NCI-H748 (cell line): ENCODE results near the gene CDK19.
A peak's percentile ranks its signal among the peaks of the same experiment; 100 is the strongest.

Experiments used
- DNase-seq: peaks from one replicate; lab custom pipeline; 2025; ENCODE audit not compliant: unreplicated experiment; lab: John Stamatoyannopoulos, UW

CDK19 gene

GRCh38 chr6:110662490-110663211, 152.6 kb downstream of the CDK19 start:
- no peak for DNase-seq

DNA sequence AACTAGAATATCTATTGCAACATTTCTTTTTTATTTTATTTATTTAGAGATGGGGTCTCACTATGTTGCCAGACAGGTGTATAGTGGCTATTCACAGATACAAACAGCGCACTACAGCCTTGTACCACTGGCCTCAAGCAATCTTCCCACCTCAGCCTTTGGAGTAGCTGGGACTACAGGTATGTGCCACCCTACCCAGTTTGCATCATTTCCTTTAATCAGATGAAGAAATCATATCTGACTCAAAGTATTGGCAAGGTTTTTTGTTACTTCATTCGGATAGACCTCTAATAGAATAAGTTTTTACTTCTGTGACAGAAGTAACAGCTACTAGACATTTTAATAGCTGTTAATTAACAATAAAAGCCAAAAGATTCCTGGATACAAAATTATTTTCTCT, 153.9 kb downstream of the CDK19 start:
- DNase-seq, result no peak

DNA sequence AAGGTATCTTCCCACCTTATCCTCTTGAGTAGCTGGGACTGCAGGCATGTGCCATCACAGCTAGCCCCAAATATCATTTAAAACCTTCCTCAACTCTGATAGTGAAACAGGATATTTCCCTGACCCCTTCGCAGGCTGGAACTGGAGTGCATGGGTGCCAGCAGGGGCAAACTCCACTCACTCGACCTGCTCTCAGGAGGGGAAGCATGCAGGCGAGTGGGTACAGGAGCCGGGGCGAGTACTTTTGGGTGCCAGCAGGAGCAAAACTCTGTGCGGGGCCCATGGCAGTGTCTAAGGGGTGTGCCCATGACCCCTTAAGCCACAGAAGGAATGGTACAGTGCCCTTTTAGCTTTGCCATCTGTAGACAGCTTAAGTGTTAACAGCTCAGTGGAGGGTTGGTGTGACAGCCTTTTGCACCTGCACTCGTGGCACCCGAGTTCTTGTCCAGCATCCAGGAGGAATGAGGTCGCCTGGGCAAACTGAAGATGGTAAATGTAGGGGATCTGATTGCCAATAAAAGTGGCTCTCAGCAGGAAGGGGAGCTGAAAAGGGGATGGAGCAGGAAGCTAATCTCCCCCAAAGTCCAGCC, 155.1 kb downstream of the CDK19 start:
- no peak for DNase-seq

GRCh38 chr6:110658631-110659211, 156.5 kb downstream of the CDK19 start:
- no peak for DNase-seq

DNA sequence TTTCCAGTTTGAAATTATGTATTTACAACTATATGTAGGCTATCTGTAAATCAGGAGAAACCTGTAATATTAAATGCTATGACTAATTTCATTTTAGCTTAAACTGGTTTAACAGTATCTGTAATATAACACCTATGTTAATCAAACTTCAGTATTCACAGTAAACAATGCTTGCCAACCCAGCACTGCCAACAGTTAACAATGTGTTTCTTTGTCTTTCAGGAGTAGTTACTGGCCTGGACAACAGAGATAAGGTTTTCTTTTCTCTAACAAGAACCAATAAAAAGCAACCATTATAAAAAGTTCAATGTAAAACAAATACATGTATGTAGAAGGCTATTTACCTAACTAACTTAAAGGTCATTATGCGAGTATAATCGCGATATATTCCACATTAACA, 158.8 kb downstream of the CDK19 start:
- DNase-seq, result peak; percentile 87

DNA sequence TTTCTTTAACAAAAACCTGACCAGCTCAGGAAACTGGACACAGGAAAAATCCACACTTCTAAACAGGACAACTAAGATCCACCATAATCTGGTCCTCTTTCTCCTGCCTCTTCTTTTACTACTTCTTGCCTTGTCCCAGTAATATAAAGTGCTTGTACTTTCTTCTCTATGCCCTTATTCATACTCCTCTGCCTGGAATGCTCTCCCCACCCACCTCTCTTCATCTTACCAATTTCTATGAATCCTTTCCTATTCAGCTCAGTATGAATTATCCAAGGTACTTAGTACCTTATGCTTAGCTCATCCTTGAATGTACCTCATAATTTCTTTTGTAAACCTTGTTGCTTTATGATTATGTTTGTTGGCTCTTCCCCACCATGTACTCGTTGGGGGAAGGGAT, 159.4 kb downstream of the CDK19 start:
- peak; percentile 62 for DNase-seq

DNA sequence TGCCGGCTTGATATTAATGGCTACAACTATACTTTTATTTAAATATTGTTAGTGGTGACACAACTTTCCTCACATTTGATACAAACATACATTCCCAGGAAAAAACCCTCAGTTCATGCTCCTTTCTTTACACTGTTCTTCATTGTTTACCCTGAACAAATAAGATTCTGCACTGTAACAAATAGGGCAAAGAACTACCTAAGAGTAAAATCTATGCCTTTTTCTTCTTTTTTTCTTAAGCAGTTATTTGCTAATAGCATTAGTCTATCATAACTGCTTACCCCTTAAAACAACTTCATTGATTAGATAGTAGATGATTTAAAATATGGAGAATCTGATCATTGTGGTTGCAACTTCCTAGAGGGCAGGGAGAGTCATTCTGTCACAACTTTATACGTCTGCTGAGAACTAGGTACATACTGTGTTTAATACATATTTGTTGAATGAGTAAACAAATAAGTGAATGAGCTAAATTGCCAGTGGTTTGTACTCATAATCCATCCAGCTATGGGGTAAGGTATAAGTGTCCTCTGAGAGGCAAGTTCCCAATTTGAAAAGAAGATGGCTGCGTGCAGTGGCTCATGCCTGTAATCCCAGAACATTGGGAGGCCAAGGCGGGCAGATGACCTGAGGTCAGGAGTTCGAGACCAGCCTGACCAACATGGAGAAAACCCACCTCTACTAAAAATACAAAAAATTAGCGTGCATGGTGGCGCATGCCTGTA, 161.0 kb downstream of the CDK19 start:
- peak; percentile 55 for DNase-seq

DNA sequence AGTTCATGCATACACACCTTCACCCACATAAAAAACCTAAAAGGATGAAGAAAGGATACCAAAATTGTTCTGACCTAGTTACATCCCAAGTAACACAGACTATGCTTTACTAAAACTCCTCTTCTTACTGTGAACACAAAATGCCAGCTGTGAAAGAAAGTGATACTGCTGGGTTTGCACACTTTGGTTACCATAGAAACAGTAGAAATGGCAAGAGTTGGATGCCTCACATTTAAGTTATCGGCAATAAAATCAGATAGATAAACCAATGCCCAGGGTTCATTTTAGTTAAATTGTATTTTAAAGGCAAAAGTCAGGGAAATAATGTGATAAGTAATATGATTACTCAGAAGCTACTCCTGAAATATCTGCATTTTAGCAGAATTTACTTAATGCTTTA, 161.9 kb downstream of the CDK19 start:
- peak; percentile 80 for DNase-seq

- no peak for DNase-seq
Observed at GRCh38 chr6:110652520-110652919, 162.7 kb downstream of the CDK19 start.

DNA sequence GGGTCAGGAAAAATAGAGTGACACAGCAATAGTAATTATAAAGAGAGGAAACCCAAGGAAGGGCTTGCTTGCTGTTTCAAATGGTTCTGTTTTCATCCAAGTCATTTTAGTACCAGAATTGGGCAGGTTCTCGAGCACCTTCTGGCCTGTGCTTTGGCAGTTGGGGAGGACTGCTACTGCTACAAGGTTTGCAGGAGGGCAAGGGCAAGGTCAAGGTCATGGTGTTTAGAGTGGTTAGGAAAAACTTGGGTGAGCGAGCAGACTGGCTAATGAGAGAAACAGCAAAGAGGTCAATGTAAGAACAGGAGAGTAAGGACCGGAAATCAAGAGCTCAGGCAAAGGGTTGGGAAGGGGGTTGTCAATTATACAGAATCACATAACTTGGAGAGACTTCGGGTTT, 164.5 kb downstream of the CDK19 start:
- no peak for DNase-seq

DNA sequence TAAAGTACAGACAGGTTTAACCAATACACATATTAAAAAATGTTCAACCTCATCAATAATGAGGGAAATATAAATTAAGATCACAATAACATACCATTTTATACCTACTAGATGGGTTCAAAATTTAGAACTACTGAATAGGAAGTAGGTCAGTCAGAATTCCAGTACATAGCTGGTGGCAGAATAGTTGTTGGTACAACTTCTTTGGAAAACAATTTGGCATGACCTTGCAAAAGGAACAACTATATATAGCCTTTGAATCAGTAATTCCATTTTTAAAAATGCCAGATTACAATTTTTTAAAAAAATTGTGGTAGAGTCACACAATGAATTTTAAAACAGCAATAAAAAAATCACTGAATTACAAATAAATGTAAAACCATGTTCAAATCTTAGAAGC, 165.6 kb downstream of the CDK19 start:
- DNase-seq, result no peak

DNA sequence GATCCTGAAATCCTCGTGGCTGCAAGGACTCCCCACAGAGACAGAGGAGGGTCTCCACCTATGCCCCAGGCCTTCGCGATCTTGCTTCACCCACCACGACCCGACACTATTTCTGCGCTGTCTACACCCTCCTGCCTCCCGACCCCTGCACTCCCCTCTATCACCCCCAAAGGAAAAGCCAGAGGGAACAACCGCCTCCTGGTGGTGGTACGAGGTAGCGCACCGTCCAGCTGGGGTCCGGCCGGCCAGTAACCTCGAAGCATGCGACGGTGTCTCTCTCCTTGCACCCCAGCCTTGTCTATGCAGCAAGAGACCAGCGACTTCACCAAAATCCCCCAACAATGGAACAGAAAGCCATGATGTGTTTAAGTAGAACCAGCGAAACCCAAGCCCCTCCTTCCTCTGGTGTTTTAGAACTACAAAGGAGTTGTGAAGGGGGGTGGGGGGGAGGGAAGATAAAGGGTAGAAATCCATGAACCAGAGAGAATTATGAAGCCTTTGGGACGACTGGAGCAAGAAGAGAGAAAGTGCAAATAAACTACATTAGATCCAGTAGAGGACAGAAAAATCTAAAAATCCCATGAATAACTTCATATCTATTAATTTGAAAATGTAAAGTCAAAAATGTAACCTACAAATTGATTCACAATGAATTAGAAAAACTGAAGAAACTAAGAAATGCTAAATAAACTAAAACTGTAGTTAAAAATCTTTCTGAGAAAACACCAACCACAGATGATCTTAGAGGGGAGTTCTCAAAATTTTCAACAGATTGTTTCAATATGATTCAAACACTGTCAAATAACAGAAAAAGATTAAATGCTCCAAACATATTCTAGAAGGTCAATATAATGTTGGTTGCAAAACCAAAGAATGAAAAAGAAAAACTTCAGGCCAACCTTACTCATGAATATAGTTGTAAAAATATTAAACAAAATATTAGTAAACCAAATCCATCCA, 168.0 kb downstream of the CDK19 start:
- no peak for DNase-seq

DNA sequence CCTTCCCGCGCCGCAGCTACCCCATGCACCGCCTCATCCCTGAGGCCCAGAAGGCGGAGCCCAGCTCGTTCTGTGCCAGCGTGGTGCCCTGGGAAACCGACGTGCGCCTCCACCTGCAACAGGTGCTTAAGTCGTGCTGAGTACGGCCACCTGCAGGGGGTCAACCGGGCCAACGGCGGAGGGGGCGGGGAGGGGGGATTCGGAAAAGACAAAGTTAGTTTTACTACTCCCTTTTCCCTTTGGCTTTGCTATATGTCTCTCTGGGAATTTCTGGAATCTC, 168.9 kb downstream of the CDK19 start:
- no peak for DNase-seq

GRCh38 chr6:110645685-110646418, 169.4 kb downstream of the CDK19 start:
- DNase-seq, result no peak

DNA sequence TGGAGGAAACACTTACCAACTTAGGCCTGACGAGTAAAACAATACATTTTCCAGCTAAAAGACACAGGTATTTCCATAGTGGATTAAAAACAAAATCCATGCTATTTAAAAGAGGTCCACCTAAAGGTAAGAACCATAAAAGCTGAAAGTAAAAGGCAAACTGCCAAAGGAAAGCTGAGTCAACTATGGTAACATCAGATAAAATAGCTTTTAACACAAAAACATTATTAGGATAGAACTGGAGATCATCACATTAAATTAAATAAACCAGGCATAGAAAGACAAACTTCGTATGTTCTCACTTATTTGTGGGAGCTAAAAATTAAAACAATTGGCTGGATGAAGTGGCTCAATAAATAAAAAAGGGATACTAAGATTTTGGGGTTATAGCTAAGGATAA, 172.1 kb downstream of the CDK19 start:
- no peak for DNase-seq

GRCh38 chr6:110642711-110643110, 172.6 kb downstream of the CDK19 start:
- no peak for DNase-seq

GRCh38 chr6:110636781-110637180, 178.5 kb downstream of the CDK19 start:
- DNase-seq, result no peak

GRCh38 chr6:110635096-110635495, 180.2 kb downstream of the CDK19 start:
- no peak for DNase-seq

DNA sequence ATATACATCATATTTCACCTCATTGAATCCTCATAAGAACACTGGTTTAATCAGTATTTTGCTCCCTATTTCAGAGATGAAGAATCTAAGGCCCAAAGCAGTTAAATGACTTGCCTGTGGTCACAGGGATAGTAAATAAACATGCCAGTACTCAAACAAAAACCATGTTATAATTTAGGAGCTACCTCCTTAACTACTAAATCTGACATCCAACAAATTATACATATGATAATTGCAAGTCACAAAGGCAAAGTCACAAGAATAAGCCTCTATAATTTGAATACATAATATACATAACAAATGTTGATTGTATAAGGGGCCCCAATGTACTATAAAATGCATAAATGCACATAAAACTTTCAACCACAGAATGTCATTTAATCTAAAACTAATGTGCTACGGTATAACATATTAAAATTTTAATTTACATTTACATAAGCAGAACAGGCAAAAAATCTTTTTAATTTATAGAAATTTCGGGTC, 181.5 kb downstream of the CDK19 start:
- DNase-seq, result no peak

- peak; percentile 99 for DNase-seq
Observed at GRCh38 chr6:110629153-110629552, 186.1 kb downstream of the CDK19 start.
